Right hindlimb (tissue), 1 donor: Measurements from ENCODE around the gene OR10R2.
"Not testable (repeated sequence)": the region's sequence is repeated elsewhere in the genome, so short reads cannot be mapped to it uniquely, and the experiment has no call there.

Experiments used
- DNase-seq: peaks from one replicate; pipeline ENCODE4 v3.0.0-alpha.2; 2018

OR10R2 gene

GRCh38 chr1:158471920-158472319 is at the start of gene OR10R2:
Gene OR10R2, plus strand, starts transcription at chr1:158472220. Its CDS starts 106 bp downstream, at chr1:158472326.
- DNase-seq, result no peak

GRCh38 chr1:158425027-158425426 is 47.0 kb upstream of the OR10R2 start:
- no peak for DNase-seq

- DNase-seq, result no peak
These were observed 45.9 kb upstream of the OR10R2 start, which contains the start of gene OR10K2 for GRCh38 chr1:158426137-158426536. Gene OR10K2, minus strand, starts transcription at chr1:158426237. Its CDS starts 5,371 bp downstream, at chr1:158420866.

GRCh38 chr1:158430163-158430562 is 41.9 kb upstream of the OR10R2 start:
- not testable (repeated sequence) for DNase-seq

- no peak for DNase-seq
These were observed 37.3 kb upstream of the OR10R2 start for GRCh38 chr1:158434741-158435140.

GRCh38 chr1:158445376-158445775 is 26.6 kb upstream of the OR10R2 start:
- no peak for DNase-seq

GRCh38 chr1:158454537-158454936 is 17.5 kb upstream of the OR10R2 start:
- DNase-seq, result no peak

- no peak for DNase-seq
These were observed 14.8 kb upstream of the OR10R2 start for GRCh38 chr1:158457246-158457645.

- no peak for DNase-seq
These were observed 13.8 kb upstream of the OR10R2 start for GRCh38 chr1:158458263-158458662.

GRCh38 chr1:158461534-158461933 is 10.5 kb upstream of the OR10R2 start, which contains the start of gene OR10K1:
Gene OR10K1, plus strand, starts transcription at chr1:158461834. Its CDS starts 3,728 bp downstream, at chr1:158465562.
- no peak for DNase-seq

GRCh38 chr1:158485455-158485854 is 13.4 kb downstream of the OR10R2 start:
- no peak for DNase-seq

- DNase-seq, result no peak
These were observed 19.3 kb downstream of the OR10R2 start for GRCh38 chr1:158491316-158491715.

- DNase-seq, result no peak
These were observed 21.0 kb downstream of the OR10R2 start for GRCh38 chr1:158493054-158493453.

- DNase-seq, result no peak
These were observed 22.8 kb downstream of the OR10R2 start for GRCh38 chr1:158494796-158495195.

GRCh38 chr1:158496374-158496773 is 24.4 kb downstream of the OR10R2 start:
- no peak for DNase-seq

GRCh38 chr1:158506369-158506987 is 34.5 kb downstream of the OR10R2 start:
- no peak for DNase-seq

GRCh38 chr1:158507511-158507910 is 35.5 kb downstream of the OR10R2 start:
- no peak for DNase-seq

GRCh38 chr1:158509471-158510156 is 37.6 kb downstream of the OR10R2 start:
- DNase-seq, result peak; percentile 60

GRCh38 chr1:158516966-158517365 is 44.9 kb downstream of the OR10R2 start:
- no peak for DNase-seq

GRCh38 chr1:158520021-158520420 is 48.0 kb downstream of the OR10R2 start:
- DNase-seq, result no peak

- no peak for DNase-seq
These were observed 49.1 kb downstream of the OR10R2 start for GRCh38 chr1:158520955-158521665.

- DNase-seq, result no peak
These were observed 49.6 kb downstream of the OR10R2 start for GRCh38 chr1:158521666-158522058.

GRCh38 chr1:158527190-158527815 is 55.3 kb downstream of the OR10R2 start:
- no peak for DNase-seq
